GM21529 (cell line): Measurements from ENCODE around the gene ANKRD39.
"Not testable (repeated sequence)": the region's sequence is repeated elsewhere in the genome, so short reads cannot be mapped to it uniquely, and the experiment has no call there.

Experiments
- ATAC-seq: cut with Tn5 transposase; IDR thresholded peaks from one replicate; pipeline ENCODE4 v1.9.1; 2021; ENCODE audit not compliant: unreplicated experiment

The ANKRD39 gene

DNA sequence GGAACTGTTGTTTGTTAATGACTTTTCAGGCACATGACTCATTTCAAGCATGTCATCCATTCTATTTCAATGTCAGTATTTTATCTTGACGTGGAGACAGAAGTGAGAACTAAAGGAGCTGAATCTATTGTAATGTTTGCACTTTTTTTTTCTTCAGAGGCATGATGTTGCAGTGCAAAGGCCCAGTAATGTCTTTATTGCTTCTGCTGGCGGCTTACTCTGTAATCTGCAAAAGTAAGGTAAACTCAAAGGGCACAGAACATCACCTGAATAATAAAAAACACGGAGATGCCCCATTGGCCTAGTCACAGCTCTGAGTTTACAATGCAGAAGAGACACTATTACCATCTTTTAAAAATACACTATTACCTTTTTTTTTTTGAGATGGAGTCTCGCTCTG, 44.2 kb downstream of the ANKRD39 start:
- ATAC-seq, result no peak

DNA sequence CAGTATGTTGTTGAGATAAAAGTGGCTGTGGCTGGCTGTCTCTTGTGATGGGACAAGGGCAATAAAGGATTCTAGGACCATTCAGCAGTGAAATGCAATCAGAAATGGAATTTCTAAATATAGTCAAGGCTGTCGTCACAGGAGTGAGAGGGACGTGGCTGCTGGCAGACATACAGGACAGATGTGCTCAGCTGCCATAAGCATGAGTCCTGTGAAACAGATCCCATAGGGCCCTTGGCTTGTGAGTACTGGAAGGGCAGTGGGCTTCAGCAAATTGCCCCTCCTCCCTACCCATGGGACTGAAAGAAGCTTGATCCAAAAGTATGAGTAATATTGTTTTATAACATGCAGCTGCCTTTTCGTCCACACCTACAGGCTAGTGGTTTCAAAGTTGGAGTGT, 45.9 kb downstream of the ANKRD39 start:
- ATAC-seq, result no peak

DNA sequence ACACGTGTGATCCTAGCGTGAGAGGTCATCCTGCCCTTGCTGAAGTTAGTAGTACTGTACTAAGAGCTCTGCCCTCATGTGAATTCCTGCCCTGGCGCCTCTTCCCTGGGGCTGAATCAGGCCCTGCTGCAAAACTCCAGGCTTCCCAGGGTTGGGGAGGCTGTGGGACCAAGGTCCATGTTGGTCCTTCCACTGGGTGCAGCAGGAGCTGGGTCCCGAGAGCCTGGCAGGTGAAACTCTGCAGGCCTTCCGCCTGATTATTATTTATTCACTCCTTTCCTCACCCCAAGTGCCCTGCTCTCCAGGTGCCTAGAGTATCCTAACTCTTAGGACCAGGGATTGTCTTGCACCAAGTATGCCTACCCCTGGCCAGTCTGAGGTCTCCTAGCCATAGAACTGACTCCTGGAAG, 47.0 kb downstream of the ANKRD39 start:
- ATAC-seq, result no peak

DNA sequence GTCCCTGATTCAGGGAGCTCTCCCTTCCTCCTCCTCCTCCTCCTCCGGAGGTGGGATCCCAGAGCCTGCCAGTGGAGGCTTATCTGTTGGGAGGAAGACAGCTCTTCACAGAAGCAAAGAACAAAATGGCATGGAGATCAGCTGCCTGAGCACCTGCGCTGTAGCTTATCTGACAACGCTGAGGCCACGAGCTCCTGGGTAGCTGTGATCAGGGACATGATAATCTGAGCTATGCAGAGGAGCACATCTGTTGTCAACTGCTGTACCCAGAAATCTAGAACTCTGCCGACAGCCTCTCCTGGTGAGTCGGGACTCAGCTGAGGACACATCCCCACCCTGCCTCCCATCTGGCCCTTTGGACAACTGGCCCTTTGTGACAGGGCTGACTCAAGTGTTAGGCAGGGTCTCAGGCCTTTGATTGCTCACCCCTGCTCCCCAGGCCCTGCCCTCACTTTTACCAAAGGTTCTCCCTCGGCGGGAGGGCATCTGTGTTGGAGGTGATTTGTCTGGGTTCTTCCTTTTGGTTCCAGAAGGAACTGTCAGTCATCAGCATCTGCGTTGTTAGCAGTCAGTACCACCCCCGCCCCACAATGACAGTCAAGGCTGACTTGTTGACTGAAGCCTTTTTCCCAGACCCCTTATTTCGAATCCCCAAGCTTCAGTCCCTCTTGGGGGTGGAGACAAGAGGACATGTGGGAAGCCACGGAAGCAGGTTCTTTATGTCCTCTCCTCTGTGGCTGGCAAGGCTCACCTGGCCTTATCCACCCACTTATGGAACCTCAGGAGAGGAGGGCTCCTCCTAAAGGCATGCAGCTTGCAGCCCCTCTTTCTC, 47.6 kb downstream of the ANKRD39 start:
- no peak for ATAC-seq

DNA sequence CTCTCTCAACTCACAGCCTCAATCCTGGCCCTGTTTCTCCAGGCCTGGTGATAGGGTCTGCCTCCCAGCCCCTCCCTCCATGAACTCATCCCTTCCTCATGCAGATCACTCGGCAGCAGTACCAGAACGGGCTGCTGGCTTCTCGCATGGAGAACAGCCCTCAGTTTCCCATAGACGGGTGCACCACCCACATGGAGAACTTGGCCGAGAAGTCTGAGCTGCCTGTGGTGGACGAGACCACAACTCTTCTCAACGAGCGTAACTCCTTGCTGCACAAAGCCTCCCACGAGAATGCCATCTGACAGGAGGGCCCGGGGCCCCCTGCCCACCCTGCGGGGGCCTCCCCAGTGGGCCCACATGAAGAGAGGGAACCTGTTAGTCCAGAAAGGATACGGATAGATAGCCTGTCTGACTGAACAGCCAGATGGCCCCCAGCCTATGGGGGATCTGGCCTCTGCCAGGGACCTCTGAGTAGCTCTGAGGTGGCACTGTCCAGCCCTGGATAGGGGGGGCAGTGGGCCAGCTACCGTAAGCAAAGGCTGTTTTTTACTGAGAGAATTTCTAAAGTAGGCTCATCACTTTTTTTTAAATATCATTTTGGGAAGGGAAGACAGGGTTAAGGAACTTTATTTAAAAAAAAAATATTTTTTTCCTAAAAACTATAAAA, 48.5 kb downstream of the ANKRD39 start:
- no peak for ATAC-seq

DNA sequence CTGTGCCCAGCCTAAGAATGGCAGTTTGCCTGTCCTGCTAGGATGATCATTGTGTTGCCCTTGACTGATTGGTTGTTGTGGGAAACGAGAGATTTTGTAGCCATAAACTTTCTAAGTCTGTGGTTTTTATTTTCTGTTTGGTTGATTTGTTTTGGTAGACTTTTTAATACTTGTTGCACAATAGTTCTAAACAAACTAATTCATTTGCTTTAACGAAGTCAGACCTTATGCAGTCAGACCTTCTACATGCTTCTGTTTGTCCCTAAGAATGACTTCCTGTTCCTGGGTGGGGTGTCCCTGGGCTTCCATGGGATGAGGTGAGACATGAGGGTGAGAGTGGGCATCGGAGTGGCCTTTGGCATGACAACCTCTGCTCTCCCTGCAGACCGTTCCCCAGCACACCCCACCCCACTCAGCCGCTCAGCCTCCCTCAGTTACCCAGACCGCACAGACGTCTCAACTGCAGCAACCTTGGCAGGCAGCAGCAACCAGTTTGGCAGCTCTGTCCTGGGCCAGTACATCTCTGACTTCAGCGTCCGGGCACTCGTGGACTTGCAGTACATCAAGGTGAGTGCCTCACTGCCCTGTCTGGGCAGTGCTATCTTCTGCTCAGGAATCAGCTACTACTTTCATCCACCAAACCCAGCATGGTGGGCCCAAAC, 49.5 kb downstream of the ANKRD39 start:
- ATAC-seq, result no peak

DNA sequence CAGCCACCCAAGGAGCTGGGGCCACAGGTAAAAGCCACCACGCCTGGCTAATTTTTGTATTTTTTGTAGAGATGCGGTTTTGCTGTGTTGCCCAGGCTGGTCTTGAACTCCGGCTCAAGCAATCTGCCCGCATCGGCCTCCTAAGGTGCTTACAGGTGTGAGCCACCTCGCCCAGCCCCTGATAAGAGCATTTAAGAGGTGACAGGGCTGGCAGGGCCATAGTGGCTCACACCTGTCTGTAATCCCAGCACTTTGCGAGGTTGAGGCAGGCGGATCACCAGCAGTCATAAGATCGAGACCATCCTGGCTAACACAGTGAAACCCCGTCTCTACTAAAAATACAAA, 50.7 kb downstream of the ANKRD39 start:
- no peak for ATAC-seq

DNA sequence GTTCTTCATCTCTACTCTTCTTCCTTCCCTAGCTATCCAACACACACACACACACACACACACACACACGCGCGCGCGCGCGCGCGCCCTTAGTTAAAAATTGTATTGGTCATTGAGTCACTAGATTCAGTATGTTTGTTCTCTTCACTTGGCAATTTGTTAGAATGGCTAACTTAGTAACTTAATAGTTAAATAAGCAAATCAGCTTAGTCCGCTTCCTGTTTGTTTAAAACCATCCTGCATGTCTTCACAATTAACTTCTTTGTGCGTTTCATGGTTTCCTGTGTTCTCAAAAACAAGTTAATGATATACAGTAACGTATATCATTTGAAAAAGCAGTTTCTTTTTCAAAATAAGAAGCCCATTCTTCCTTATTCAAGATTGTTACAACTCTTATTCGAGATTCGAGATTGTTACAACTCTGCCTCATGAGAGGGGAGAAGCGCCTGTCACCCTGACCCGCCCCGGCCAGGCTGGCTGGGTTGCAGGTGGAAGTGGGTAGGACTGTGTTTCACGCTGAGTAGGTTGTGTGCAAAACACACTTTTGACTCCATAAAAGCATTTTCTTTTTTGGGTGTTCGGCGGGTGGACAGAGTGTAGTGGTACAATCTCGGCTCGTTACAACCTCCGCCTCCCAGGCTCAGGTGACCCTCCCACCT, 51.2 kb downstream of the ANKRD39 start:
- no peak for ATAC-seq

DNA sequence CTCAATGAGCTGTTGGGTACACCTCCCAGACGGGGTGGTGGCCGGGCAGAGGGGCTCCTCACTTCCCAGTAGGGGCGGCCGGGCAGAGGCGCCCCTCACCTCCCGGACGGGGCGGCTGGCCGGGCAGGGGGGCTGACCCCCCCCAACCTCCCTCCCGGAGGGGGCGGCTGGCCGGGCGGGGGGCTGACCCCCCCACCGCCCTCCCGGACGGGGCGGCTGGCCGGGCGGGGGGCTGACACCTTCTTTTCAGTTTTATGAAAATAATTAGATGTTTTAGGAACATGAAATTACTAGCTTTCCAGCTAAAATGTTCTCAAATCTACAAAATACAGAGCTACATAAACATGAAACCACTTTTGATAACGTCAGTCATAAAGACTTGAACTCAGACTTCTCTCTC, 51.9 kb downstream of the ANKRD39 start:
- ATAC-seq, result not testable (repeated sequence)

DNA sequence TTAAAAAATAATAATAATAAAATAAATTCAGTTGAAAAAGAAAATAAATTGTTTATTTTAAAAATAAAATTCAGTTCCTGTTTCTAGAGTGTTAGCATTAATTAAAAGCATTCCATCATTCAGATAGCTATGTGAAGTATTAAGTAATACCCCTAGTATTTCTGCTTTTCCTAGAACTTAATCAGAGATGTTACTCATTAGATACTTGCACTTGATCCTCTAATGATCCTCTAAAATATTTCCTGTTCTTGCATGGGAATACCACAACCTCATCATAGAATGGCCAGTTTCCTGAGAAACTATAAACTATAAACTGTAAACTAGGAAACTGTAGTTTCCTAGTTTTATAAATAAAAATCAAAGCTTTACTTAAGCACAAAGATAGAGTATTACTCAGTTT, 52.8 kb downstream of the ANKRD39 start:
- ATAC-seq, result no peak

DNA sequence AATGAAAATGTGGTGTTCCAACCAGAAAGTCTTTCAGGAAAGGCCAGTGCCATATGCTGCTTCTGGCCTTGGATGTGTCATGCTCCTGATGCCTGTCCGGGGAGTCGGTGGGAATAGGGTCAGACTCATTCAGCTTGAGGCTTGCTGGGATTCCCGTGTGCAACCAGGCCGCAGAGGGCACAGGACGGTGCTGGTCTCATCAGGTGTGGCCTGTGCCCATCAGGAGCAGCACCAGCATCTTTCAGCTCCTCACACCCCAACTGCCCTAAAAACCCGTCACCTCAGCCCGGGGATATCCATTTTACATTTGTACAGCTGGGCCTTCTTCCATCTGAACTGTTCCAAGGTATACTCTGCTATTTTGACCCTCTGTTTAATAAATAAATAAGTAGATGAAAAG, 55.1 kb downstream of the ANKRD39 start:
- ATAC-seq, result no peak

DNA sequence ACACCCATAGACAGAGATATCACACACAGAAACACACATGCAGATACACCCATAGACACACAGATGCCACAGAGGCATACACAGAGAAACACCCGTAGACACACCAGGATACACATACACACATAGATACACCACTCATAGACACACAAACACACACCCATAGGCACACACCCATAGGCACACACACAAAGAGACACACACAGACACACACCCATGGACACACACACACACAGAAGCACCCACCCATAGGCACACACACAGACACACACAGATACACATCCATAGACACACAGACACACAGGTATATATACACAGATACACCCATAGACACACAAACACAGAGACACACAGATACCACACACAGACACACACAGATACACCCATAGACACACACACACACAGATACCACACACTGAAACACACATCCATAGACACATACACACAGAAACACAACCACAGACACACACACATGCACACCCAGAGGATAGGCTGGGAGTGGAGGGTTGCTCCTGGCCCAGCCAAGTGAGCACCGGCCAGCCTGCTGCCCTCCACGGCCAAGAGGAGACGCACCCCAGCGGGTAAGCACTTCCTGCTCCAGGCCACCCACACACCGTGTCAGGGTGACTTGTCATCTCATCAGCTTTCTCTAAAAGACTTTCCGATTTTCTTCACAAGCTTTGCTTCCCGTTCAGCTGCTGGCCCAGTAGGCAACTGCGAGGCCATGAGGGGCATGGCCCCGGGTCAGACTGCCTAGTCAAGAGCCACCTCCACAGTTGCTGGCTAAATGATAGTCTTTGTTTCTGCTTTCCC, 55.8 kb downstream of the ANKRD39 start:
- ATAC-seq, result no peak

DNA sequence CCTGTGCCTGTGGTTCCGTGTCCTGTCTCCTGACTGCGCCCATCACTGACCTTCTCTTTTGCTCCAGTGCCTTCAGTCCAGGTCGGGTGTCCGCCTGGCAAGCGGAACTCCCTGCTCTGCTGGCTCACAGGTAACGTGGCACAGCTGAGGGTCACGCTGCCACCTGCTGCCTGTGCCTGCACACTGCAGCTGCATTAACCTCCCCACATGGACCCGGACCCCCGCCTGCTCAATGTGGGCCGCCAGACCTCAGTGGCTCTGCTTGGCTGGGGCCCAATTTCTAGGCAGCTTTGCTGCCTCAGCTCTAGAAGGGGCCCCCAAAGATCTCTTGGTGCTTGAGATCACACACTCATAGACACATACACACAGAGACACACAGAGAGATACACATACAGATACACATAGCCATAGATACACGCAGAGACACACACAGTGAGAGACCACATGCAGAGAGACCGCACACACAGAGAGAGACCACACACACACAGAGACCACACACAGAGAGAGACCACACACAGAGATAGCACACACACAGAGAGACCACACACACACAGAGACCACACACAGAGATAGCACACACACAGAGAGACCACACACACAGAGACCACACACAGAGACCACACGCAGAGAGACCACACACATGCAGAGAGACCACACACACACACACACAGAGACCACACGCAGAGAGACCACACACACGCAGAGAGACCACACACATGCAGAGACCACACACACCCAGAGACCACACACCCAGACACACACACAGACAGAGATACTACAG, 56.6 kb downstream of the ANKRD39 start:
- ATAC-seq, result peak; percentile 84

DNA sequence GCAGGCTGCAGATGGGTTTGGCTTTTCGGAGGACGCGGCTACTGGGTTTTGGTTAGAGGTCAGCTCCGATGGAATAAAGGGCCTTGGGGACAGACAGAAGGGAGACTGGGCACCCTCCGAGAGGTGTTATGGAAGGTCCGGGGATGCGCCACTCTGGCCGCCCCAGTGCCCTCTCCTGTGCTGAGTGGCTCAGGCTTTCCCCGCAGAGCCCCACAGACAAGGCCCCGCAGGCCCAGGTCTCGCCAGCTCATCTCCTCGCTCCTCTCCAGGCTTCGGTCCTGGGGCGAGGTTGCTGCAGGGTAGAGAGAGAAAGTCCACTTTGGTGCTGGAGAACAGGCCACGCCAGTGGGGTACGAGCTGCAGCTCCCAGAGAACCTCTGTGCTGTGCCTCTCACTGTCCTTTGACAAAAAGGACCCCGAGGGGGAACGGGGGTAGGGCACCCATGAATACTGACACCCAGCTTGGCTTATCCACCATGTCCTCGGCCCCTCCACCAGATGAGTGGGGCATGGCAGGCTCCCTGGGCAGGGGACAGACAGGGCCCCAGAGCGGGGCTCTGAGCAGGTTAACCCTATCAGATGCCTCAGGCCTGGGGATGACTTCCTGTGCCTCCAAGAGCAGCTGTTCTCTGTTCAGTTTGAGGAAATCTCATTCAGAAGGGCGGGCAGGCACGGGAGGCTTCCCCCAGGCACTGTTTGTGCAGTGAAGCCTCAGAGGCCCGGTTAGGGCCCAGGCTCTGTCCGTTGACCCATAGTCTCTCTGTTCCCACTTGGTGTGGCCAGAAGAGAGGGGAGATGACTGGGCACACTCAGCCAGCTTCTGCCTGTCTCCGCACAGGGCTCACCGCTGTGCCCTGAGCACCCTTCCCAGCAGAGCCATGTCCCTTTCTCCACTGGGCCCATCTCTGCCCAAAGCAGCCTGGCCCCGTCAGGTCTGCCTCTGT, 57.5 kb downstream of the ANKRD39 start:
- ATAC-seq, result peak; percentile 14

DNA sequence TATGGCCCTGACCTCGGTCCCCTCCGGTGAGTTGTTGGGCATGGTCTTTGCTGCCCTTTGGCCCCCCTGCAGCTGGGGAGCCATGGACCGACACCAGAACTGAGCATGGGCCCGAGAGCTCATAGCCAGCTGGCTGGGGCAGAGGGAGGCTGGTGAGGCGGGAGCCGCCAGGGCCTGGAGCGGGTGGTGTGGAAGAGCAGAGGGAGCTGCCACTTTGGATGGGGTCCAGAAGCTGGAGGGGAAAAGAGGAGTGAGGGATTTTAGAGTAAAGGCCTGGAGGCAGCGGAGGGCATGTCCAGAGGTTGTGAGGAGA, 58.2 kb downstream of the ANKRD39 start:
- no peak for ATAC-seq

DNA sequence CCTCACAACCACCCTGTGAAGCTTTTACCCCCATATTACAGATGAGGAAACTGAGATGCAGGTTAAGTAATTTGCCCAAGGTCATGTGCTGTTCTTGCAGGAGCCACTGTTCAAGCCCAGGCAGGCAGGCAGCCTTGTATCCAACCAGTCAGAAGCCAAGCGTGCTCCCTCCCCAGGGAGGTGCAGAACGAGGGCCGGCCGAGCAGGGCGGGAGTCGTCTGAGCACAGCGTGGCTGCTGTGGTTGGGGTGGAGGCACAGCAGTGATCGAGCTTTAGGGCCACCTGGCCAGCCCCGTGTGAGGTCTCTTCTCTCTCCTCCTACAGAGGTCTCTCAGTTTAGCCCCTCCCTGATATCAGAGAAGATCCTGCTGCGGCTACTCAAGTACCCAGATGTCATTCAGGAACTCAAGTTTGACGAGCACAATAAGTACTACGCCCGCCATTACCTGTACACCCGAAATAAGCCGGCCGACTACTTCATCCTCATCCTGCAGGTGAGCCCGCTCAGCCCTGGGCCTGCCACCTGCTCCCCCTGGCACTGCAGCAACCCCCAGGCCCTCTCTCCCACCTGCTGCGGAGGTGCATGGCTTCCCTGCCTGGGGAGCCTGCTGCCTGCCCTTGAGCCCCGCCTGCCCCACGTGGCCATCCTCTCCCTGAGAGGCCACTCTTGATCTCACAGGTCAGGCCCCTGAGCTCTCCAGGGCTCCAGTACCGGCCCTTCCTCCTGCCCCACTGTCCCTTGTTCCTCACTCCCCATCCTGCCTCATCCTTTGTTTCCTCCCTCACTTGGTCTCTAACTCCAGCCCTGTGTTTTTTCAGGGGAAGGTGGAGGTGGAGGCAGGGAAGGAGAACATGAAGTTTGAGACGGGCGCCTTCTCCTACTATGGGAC, 58.8 kb downstream of the ANKRD39 start:
- no peak for ATAC-seq
